PFSK-1 (cell line): ENCODE results near the gene COL6A3.

Experiments used
- FOXP2 ChIP-seq: optimal IDR thresholded peaks from 2 replicates; pipeline ENCODE3; 2011; ENCODE audit warnings: borderline replicate concordance, control low read depth, inconsistent platforms; ENCODE audit not compliant: insufficient read depth; ENCODE audit errors: extremely low read length, extremely low read depth
- POLR2AphosphoS5 ChIP-seq: IDR thresholded peaks from 2 replicates; pipeline ENCODE4 v1.6.1; 2012; ENCODE audit warnings: low read depth, mild to moderate bottlenecking, control low read depth, low read length, moderate library complexity
- SIN3A ChIP-seq: IDR thresholded peaks from 2 replicates; pipeline ENCODE4 v1.6.1; 2012; ENCODE audit warnings: mild to moderate bottlenecking, low read length, moderate library complexity, borderline replicate concordance; ENCODE audit not compliant: insufficient read depth
- TAF1 ChIP-seq: IDR thresholded peaks from 2 replicates; pipeline ENCODE4 v1.6.1; 2012; ENCODE audit warnings: low read length, control low read depth, borderline replicate concordance; ENCODE audit not compliant: insufficient read depth
- TF ChIP-seq, protein P1 (sequence below), 2 experiments: IDR thresholded peaks; 2 replicates each; pipeline versions ENCODE4 v1.6.1 to v1.8.0; 2011 to 2012; ENCODE audit warnings: low read depth in 2 of 2, low read length in 2 of 2, control low read depth in 1 of 2, inconsistent platforms in 1 of 2, mild to moderate bottlenecking in 1 of 2, moderate library complexity in 1 of 2; ENCODE audit not compliant: insufficient read depth in 1 of 2

Gene COL6A3

GRCh38 chr2:237422309-237422708 lies 8.3 kb upstream of the COL6A3 start:
- TF ChIP-seq SIN3A (no peak), POLR2AphosphoS5 (no peak), TAF1 (no peak), FOXP2 (no peak)
- TF ChIP-seq, protein P1, sequence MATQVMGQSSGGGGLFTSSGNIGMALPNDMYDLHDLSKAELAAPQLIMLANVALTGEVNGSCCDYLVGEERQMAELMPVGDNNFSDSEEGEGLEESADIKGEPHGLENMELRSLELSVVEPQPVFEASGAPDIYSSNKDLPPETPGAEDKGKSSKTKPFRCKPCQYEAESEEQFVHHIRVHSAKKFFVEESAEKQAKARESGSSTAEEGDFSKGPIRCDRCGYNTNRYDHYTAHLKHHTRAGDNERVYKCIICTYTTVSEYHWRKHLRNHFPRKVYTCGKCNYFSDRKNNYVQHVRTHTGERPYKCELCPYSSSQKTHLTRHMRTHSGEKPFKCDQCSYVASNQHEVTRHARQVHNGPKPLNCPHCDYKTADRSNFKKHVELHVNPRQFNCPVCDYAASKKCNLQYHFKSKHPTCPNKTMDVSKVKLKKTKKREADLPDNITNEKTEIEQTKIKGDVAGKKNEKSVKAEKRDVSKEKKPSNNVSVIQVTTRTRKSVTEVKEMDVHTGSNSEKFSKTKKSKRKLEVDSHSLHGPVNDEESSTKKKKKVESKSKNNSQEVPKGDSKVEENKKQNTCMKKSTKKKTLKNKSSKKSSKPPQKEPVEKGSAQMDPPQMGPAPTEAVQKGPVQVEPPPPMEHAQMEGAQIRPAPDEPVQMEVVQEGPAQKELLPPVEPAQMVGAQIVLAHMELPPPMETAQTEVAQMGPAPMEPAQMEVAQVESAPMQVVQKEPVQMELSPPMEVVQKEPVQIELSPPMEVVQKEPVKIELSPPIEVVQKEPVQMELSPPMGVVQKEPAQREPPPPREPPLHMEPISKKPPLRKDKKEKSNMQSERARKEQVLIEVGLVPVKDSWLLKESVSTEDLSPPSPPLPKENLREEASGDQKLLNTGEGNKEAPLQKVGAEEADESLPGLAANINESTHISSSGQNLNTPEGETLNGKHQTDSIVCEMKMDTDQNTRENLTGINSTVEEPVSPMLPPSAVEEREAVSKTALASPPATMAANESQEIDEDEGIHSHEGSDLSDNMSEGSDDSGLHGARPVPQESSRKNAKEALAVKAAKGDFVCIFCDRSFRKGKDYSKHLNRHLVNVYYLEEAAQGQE (IDR thresholded peaks at IDR 0.05; ENCODE audit: insufficient read depth in 1 of 2, low read depth in 2 of 2, low read length in 2 of 2): no peak

DNA sequence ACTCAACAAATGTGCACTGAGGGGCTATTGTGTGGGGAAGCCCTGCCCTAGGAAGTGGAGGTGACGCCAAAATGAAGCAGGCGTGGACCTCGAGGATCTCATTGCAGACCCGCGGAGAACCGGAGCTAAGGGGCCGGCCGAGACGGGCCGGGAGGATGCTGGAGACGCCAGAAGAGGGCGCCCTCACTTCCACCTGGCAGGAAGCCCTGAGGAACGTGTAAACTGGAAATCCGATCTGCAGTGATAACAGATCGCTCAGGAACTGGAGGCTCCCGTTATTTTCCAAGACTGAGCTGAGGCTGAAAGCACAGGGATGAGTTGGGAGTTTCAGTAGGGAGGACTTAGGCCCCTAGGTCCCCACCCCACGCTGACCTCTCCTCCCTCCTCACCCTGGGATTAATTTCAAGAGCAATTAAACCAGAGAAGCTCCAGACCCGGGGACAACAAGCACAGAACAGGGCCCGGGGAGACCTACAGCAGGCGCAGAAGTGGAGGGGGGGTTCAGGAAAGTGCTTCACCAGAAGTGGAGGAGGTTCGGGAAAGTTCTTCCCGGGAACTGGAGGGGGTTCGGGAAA lies 7.7 kb upstream of the COL6A3 start:
- TF ChIP-seq POLR2AphosphoS5: no peak
- peak; percentile 67 for TF ChIP-seq FOXP2

DNA sequence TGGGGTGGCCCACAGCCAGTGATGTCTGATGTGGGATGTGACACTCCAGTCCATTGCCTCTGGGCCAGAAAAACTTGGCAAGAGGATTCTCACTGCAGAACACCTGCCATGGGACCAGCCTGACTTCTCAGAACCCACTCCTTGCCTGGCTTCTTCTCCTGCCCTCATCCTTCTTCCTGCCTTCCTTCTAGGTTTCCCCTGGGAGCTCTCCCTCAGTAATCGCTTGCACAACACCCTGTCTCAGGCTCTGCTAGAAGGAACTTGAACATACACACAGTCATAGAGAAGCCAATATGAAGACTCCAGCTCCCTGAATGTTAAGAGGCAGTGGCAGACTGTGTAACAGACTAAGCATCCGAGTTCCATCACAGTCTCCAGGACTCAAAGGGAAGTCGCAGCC lies 4.3 kb upstream of the COL6A3 start:
- TF ChIP-seq POLR2AphosphoS5: no peak
- no peak for TF ChIP-seq FOXP2
- TF ChIP-seq, protein P1 (IDR thresholded peaks at IDR 0.05; ENCODE audit: insufficient read depth in 1 of 2, low read depth in 2 of 2, low read length in 2 of 2): no peak
- no peak for TF ChIP-seq SIN3A
- TF ChIP-seq TAF1: no peak

- TF ChIP-seq FOXP2: no peak
- TF ChIP-seq TAF1: no peak
- TF ChIP-seq, protein P1 (IDR thresholded peaks at IDR 0.05; ENCODE audit: insufficient read depth in 1 of 2, low read depth in 2 of 2, low read length in 2 of 2): no peak
- no peak for TF ChIP-seq POLR2AphosphoS5
- TF ChIP-seq SIN3A: no peak
Measured at GRCh38 chr2:237412988-237413776, 782 bp downstream of the COL6A3 start.

DNA sequence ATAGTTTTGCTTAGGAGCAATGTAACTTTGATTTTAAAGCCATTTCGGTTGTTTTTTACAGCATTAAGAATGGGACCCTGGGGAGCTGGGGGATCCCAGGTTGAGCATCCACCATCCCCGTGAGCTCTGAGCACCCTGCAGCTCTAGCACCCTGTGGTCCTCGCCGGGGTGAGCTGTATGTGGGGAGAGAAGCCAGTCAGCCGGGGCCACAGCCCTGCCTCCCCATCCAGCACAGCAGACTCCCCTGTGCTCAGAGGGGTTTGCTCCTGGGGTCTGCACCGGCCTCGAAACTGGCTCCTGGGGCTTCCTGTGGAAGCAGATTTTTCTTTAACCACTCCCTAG lies 1.3 kb downstream of the COL6A3 start:
- no peak for TF ChIP-seq TAF1
- TF ChIP-seq FOXP2: no peak
- TF ChIP-seq, protein P1 (IDR thresholded peaks at IDR 0.05; ENCODE audit: insufficient read depth in 1 of 2, low read depth in 2 of 2, low read length in 2 of 2): no peak
- TF ChIP-seq POLR2AphosphoS5: no peak
- TF ChIP-seq SIN3A: no peak
